ENCODE measurements around the gene SULT2B1.
A peak's percentile ranks its signal among the peaks of the same experiment; 100 is the strongest.

SULT2B1 gene

DNA sequence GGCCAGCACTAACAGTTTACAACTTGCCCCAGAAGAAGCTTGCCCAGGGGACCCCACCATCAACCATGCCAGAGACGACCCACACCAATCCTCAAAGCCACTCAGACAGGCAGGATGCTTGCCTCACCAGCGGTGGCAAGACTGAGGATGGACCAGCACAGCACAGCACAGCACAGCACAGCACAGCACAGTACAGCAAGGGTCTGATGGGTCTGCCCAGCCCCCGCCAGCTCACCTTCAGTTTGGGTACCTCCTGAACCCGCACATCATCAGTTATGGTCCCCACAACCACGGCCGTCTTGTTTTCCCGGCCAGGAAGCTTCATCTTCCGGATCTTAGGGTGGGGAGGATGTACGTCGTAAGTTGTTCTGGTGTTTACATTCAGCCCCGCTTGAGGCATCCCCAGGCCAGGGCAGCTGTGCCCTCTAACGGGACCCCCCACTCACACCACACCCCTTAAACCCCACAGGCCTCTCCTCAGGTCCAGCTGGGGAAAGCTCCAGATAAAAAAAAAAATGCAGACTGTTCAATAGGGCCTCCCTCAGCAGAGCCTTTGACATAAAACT, 64.6 kb downstream of the SULT2B1 start:
- no peak overlapping the region for H3K23ac ChIP-seq (ENCODE audit: low read depth, low read length, poor library complexity)
- H3K27ac ChIP-seq (replicated peaks; ENCODE audit: low read length), result no peak overlapping the region
- H3K4me2 ChIP-seq (ENCODE audit: insufficient read depth, low read length, poor library complexity, severe bottlenecking), result no peak overlapping the region
- H3K14ac ChIP-seq (ENCODE audit: low read length), result no peak overlapping the region
- H3K27me3 ChIP-seq (ENCODE audit: control insufficient read depth in 3 of 3, insufficient read depth in 3 of 3, low read depth in 1 of 3, low read length in 3 of 3), result no peaks in the 10 kb centered on the region
- no peak overlapping the region for H2BK15ac ChIP-seq (ENCODE audit: low read length)
- H4K8ac ChIP-seq (ENCODE audit: low read depth, low read length), result no peak overlapping the region
- WGBS, 2 donors (ENCODE audit: extremely low coverage in 2 of 2, insufficient read length in 2 of 2, insufficient replicate concordance in 1 of 2), result no CpG with 5 or more reads among the region's 12 CpGs
- no peaks in the 10 kb centered on the region for H3K9me3 ChIP-seq (replicated peaks in 1 of 2; ENCODE audit: control insufficient read depth in 2 of 2, insufficient read depth in 1 of 2, low read depth in 1 of 2, low read length in 2 of 2)
- H2AFZ ChIP-seq (ENCODE audit: low read length), result no peak overlapping the region
- no peak overlapping the region for H2BK120ac ChIP-seq (ENCODE audit: low read depth, low read length)
- H2AK5ac ChIP-seq (ENCODE audit: low read depth, low read length), result no peak overlapping the region
- H3K18ac ChIP-seq (ENCODE audit: low read length), result no peak overlapping the region
- peak overlapping the region in 1 of 2 donors; percentile 27 for H3K4me3 ChIP-seq (ENCODE audit: low read length in 2 of 2)
- H2BK12ac ChIP-seq (ENCODE audit: low read length), result no peak overlapping the region
- H3K4ac ChIP-seq (ENCODE audit: low read length), result no peak overlapping the region
- H3K9ac ChIP-seq (ENCODE audit: low read depth, low read length, poor library complexity), result no peak overlapping the region
- peaks cover 12% of the 10 kb centered on the region for H3K79me1 ChIP-seq (ENCODE audit: low read depth, low read length)
- no peak overlapping the region for H4K91ac ChIP-seq (ENCODE audit: low read depth, low read length, poor library complexity)
- H3K36me3 ChIP-seq (replicated peaks in 1 of 2; ENCODE audit: control insufficient read depth in 2 of 2, insufficient read depth in 2 of 2, low read length in 2 of 2), result peaks cover 27 to 34% of the 10 kb centered on the region in 2 donors
- DNase-seq (ENCODE audit: low spot score), result no peak
- peak overlapping the region; percentile 84 for H2BK5ac ChIP-seq (ENCODE audit: low read length)
- H3K4me1 ChIP-seq (ENCODE audit: control insufficient read depth in 2 of 2, insufficient read depth in 1 of 2, low read depth in 1 of 2, low read length in 2 of 2), result peaks cover 8 to 27% of the 10 kb centered on the region in 2 donors

DNA sequence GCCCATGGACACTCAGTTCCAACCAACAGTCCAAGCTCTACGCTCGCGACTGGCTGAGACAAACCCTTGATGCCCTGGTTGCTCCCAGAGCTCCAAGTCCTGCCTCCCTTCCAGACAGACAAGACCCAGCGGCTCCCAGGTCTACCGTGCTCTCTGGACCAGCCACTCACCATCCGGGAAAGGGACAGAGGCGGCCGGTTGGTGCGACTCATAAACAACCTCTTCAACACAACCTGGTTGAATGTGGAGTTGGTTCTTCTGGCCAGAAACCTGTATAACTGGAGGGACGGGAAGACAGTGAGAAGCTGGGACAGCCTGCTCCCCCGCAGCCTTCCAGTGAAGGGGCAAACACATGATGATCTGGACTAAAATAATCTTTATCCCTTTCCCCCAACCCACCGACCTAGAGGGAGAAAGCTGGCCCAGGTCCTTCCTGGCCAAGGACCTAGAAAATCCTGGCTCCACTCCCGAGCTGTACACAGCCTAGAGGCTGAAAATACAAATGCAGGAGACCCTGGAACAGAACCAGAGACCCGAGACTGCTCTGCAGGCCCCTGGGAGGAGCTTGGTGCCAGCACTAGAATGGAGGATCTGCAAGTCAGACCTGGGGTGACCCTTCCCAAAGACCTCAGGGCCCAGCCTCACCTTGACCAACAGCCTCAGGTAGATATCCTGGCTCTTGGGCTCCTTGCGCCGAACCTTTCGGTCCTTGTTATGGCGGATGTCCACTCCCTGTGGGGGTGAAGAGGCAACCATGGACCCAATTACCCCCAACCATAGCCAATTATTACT, 65.4 kb downstream of the SULT2B1 start:
- H3K27me3 ChIP-seq (ENCODE audit: control insufficient read depth in 3 of 3, insufficient read depth in 3 of 3, low read depth in 1 of 3, low read length in 3 of 3), result no peaks in the 10 kb centered on the region
- no peak overlapping the region for H2BK12ac ChIP-seq (ENCODE audit: low read length)
- H3K27ac ChIP-seq (replicated peaks; ENCODE audit: low read length), result no peak overlapping the region
- peak overlapping the region; percentile 58 to 80 for H3K4me3 ChIP-seq (ENCODE audit: low read length in 2 of 2)
- no peak overlapping the region for H3K18ac ChIP-seq (ENCODE audit: low read length)
- no peak overlapping the region for H2BK15ac ChIP-seq (ENCODE audit: low read length)
- H3K4me2 ChIP-seq (ENCODE audit: insufficient read depth, low read length, poor library complexity, severe bottlenecking), result peak overlapping the region; percentile 83
- H2BK5ac ChIP-seq (ENCODE audit: low read length), result peak overlapping the region; percentile 32
- H3K4ac ChIP-seq (ENCODE audit: low read length), result no peak overlapping the region
- H3K4me1 ChIP-seq (ENCODE audit: control insufficient read depth in 2 of 2, insufficient read depth in 1 of 2, low read depth in 1 of 2, low read length in 2 of 2), result peaks cover 8 to 27% of the 10 kb centered on the region in 2 donors
- H2BK120ac ChIP-seq (ENCODE audit: low read depth, low read length), result no peak overlapping the region
- no CpG with 5 or more reads among the region's 18 CpGs for WGBS, 2 donors (ENCODE audit: extremely low coverage in 2 of 2, insufficient read length in 2 of 2, insufficient replicate concordance in 1 of 2)
- H3K9ac ChIP-seq (ENCODE audit: low read depth, low read length, poor library complexity), result peak overlapping the region; percentile 17
- no peak overlapping the region for H3K23ac ChIP-seq (ENCODE audit: low read depth, low read length, poor library complexity)
- H2AFZ ChIP-seq (ENCODE audit: low read length), result no peak overlapping the region
- no peak overlapping the region for H4K8ac ChIP-seq (ENCODE audit: low read depth, low read length)
- DNase-seq (ENCODE audit: low spot score), result no peak
- H3K9me3 ChIP-seq (replicated peaks in 1 of 2; ENCODE audit: control insufficient read depth in 2 of 2, insufficient read depth in 1 of 2, low read depth in 1 of 2, low read length in 2 of 2), result no peaks in the 10 kb centered on the region
- no peak overlapping the region for H3K14ac ChIP-seq (ENCODE audit: low read length)
- no peak overlapping the region for H2AK5ac ChIP-seq (ENCODE audit: low read depth, low read length)
- no peak overlapping the region for H4K91ac ChIP-seq (ENCODE audit: low read depth, low read length, poor library complexity)
- peaks cover 12% of the 10 kb centered on the region for H3K79me1 ChIP-seq (ENCODE audit: low read depth, low read length)
- peaks cover 27 to 35% of the 10 kb centered on the region in 2 donors for H3K36me3 ChIP-seq (replicated peaks in 1 of 2; ENCODE audit: control insufficient read depth in 2 of 2, insufficient read depth in 2 of 2, low read length in 2 of 2)

DNA sequence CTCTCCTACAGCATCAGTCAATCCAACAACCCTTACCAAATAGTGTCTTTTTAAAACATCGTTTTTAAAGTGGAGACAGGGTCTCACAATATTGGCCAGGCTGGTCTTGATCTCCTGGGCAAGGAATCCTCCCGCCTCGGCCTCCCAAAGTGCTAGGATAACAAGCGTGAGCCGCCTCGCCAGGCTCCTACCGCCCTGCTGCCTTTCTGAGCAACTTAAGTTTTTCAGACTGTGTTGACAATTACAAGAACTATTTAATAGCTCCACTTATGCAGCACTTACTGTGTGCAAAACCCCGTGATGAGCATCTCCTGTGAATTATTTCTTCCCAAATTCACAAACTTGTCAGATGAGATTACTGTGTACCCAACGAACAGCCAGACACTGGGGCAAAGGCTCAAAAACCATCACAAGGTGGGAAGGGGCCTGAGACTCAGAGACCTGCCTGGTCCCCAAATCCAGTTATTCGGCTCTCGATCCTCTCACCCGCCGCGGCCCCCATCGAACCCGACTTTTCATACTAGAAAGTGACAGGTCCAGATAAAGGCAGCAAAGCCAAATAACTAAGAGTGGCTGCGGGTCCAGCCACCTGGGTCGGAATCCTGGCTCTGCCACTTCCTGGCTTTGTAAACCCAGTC, 66.4 kb downstream of the SULT2B1 start:
- H3K79me1 ChIP-seq (ENCODE audit: low read depth, low read length), result peaks cover 12% of the 10 kb centered on the region
- no peak overlapping the region for H3K23ac ChIP-seq (ENCODE audit: low read depth, low read length, poor library complexity)
- peak overlapping the region; percentile 71 for H2AFZ ChIP-seq (ENCODE audit: low read length)
- peak overlapping the region; percentile 73 for H3K27ac ChIP-seq (replicated peaks; ENCODE audit: low read length)
- H3K36me3 ChIP-seq (replicated peaks in 1 of 2; ENCODE audit: control insufficient read depth in 2 of 2, insufficient read depth in 2 of 2, low read length in 2 of 2), result peaks cover 27 to 37% of the 10 kb centered on the region in 2 donors
- H2BK12ac ChIP-seq (ENCODE audit: low read length), result no peak overlapping the region
- peaks cover 13 to 28% of the 10 kb centered on the region in 2 donors for H3K4me1 ChIP-seq (ENCODE audit: control insufficient read depth in 2 of 2, insufficient read depth in 1 of 2, low read depth in 1 of 2, low read length in 2 of 2)
- H2BK120ac ChIP-seq (ENCODE audit: low read depth, low read length), result no peak overlapping the region
- peak overlapping the region; percentile 80 to 98 for H3K4me3 ChIP-seq (ENCODE audit: low read length in 2 of 2)
- H3K4ac ChIP-seq (ENCODE audit: low read length), result peak overlapping the region; percentile 40
- WGBS, 2 donors (ENCODE audit: extremely low coverage in 2 of 2, insufficient read length in 2 of 2, insufficient replicate concordance in 1 of 2), result no CpG with 5 or more reads among the region's 18 CpGs
- peak overlapping the region; percentile 83 for H3K4me2 ChIP-seq (ENCODE audit: insufficient read depth, low read length, poor library complexity, severe bottlenecking)
- H4K8ac ChIP-seq (ENCODE audit: low read depth, low read length), result peak overlapping the region; percentile 19
- H4K91ac ChIP-seq (ENCODE audit: low read depth, low read length, poor library complexity), result no peak overlapping the region
- H3K14ac ChIP-seq (ENCODE audit: low read length), result no peak overlapping the region
- peak overlapping the region; percentile 88 for H2BK5ac ChIP-seq (ENCODE audit: low read length)
- H3K9me3 ChIP-seq (replicated peaks in 1 of 2; ENCODE audit: control insufficient read depth in 2 of 2, insufficient read depth in 1 of 2, low read depth in 1 of 2, low read length in 2 of 2), result no peaks in the 10 kb centered on the region
- no peaks in the 10 kb centered on the region for H3K27me3 ChIP-seq (ENCODE audit: control insufficient read depth in 3 of 3, insufficient read depth in 3 of 3, low read depth in 1 of 3, low read length in 3 of 3)
- peak overlapping the region; percentile 83 for H3K9ac ChIP-seq (ENCODE audit: low read depth, low read length, poor library complexity)
- DNase-seq (ENCODE audit: low spot score), result no peak
- no peak overlapping the region for H2AK5ac ChIP-seq (ENCODE audit: low read depth, low read length)
- peak overlapping the region; percentile 86 for H3K18ac ChIP-seq (ENCODE audit: low read length)
- H2BK15ac ChIP-seq (ENCODE audit: low read length), result no peak overlapping the region
